Measurements from ENCODE around the gene ANKRD9. TPM values are rescaled to one million over a fixed set of nuclear protein-coding genes. Genes with fewer than 3 reads are reported as not detected.

ANKRD9 gene
- total and polyA plus RNA-seq, 2 of the 13 experiments (the other 11 are each of a cell fraction or from before 2014, with no cell fraction given) = 10.0 to 15.0 TPM

DNA sequence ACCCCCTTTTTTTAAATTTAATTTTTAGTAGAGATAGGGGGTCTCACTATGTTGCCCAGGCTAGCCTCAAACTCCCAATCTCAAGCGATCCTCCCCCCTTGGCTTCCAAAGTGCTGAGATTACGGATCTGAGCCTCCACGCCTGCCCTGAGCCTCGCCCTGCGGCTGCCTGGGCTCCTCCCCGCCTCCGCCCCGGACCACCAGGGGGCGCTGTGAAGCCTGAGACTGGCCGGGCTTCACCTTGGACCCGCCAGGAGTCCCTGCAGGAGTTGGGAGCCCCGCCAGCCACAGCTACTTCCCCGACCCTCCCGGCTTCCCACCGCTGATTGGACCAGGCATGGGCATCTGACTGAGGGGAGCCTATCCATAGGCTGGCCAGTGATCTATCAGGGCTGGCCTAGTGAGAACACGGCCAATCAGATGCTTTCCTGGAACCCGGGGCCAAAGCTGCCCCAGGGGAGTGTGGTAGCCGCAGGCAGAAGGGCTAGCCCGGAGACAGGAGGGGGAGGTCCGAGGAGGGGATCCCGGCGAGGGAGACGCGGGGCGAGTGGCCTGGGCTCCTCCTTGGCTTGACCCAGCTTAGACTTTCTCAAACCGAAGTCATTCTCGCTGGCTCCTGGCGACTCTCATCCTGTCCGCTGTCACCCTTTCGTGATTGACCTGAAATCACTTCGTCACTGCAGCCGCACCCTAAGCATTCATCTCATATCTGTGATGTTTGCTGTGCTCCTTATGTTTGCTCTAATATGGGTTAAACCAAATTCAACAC lies 15.1 kb upstream of the ANKRD9 start (continued):
- TF ChIP-seq ZNF205 (CRISPR knock-in tag; IDR thresholded peaks at IDR 0.05) = peak; percentile 63; the same call in 1 of the 2 replicates
- TF ChIP-seq NFKB2 (CRISPR knock-in tag; IDR thresholded peaks at IDR 0.05; ENCODE audit: borderline replicate concordance) = peak; percentile 62; the same call in 1 of the 2 replicates
- peak; percentile 64; the same call in 1 of the 2 replicates for TF ChIP-seq ZNF362 (CRISPR knock-in tag; IDR thresholded peaks at IDR 0.05; ENCODE audit: borderline replicate concordance)
- peak; percentile 80 for TF ChIP-seq RAD51 (IDR thresholded peaks at IDR 0.05; ENCODE audit: borderline replicate concordance)
- TF ChIP-seq ZMYM2 (CRISPR knock-in tag; IDR thresholded peaks at IDR 0.05) = 0 out of 2 replicates have a peak, but pooled peaks have one; percentile 57
- no peak for TF ChIP-seq GRHL1 (CRISPR knock-in tag; conservative IDR thresholded peaks at IDR 0.05)
- TF ChIP-seq GTF2F1 (IDR thresholded peaks at IDR 0.05; ENCODE audit: low read length) = no peak
- TF ChIP-seq SNRNP70 (IDR thresholded peaks at IDR 0.05; ENCODE audit: low read depth, low read length) = no peak
- peak; percentile 64; the same call in 1 of the 2 replicates for TF ChIP-seq ZNF816 (CRISPR knock-in tag; IDR thresholded peaks at IDR 0.05; ENCODE audit: borderline replicate concordance)
- peak; percentile 78; the same call in 1 of the 2 replicates for TF ChIP-seq ZNF333 (CRISPR knock-in tag; IDR thresholded peaks at IDR 0.05; ENCODE audit: borderline replicate concordance)
- TF ChIP-seq MAFK (conservative IDR thresholded peaks at IDR 0.05 in 1 of 2, IDR thresholded peaks at IDR 0.05 in 1 of 2; ENCODE audit: low read length in 2 of 2) = no peak
- peak; percentile 90 for TF ChIP-seq USF2 (IDR thresholded peaks at IDR 0.05; ENCODE audit: low read depth, low read length)
- TF ChIP-seq USF2 (CRISPR knock-in tag; IDR thresholded peaks at IDR 0.05; ENCODE audit: borderline replicate concordance) = peak; percentile 95
- no peak for TF ChIP-seq DDIT3 (CRISPR knock-in tag; IDR thresholded peaks at IDR 0.05)
- no peak for TF ChIP-seq SRSF4 (IDR thresholded peaks at IDR 0.05; ENCODE audit: low read depth, low read length, poor library complexity, severe bottlenecking)
- TF ChIP-seq ZNF879 (CRISPR knock-in tag; IDR thresholded peaks at IDR 0.05) = no peak
- peak; percentile 50; the same call in 1 of the 2 replicates for TF ChIP-seq ZBTB3 (CRISPR knock-in tag; IDR thresholded peaks at IDR 0.05; ENCODE audit: borderline replicate concordance, low read depth)
- no peak for TF ChIP-seq CENPX (CRISPR knock-in tag; IDR thresholded peaks at IDR 0.05)
- TF ChIP-seq ZNF451 (CRISPR knock-in tag; IDR thresholded peaks at IDR 0.05) = peak; percentile 49; the same call in 1 of the 2 replicates
- no peak for TF ChIP-seq REL (CRISPR knock-in tag; conservative IDR thresholded peaks at IDR 0.05)
- TF ChIP-seq, protein P1, sequence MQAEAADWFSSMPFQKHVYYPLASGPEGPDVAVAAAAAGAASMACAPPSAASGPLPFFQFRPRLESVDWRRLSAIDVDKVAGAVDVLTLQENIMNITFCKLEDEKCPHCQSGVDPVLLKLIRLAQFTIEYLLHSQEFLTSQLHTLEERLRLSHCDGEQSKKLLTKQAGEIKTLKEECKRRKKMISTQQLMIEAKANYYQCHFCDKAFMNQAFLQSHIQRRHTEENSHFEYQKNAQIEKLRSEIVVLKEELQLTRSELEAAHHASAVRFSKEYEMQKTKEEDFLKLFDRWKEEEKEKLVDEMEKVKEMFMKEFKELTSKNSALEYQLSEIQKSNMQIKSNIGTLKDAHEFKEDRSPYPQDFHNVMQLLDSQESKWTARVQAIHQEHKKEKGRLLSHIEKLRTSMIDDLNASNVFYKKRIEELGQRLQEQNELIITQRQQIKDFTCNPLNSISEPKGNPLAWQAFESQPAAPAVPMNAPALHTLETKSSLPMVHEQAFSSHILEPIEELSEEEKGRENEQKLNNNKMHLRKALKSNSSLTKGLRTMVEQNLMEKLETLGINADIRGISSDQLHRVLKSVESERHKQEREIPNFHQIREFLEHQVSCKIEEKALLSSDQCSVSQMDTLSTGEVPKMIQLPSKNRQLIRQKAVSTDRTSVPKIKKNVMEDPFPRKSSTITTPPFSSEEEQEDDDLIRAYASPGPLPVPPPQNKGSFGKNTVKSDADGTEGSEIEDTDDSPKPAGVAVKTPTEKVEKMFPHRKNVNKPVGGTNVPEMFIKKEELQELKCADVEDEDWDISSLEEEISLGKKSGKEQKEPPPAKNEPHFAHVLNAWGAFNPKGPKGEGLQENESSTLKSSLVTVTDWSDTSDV (CRISPR knock-in tag; IDR thresholded peaks at IDR 0.05) = no peak
